Choroid plexus epithelial cell (primary cell): Measurements from ENCODE around the gene REXO1.

Experiments used
- DNase-seq: peaks from one replicate; pipeline ENCODE4 v3.0.0-alpha.2; 2010; ENCODE audit warnings: low read depth
- H3K4me3 ChIP-seq: 2 replicates; pipeline ENCODE4 v1.5.1; 2011; ENCODE audit warnings: low read depth, mild to moderate bottlenecking, control low read depth, low read length, moderate library complexity
- TF ChIP-seq, protein P1 (sequence below): conservative IDR thresholded peaks from 2 replicates; pipeline ENCODE4 v1.5.1; 2011; ENCODE audit warnings: low read depth, mild to moderate bottlenecking, control low read depth, inconsistent platforms, low read length, moderate library complexity

REXO1 gene

GRCh38 chr19:1796395-1797142 lies 51.7 kb downstream of the REXO1 start:
- no peak for DNase-seq
- TF ChIP-seq, protein P1, sequence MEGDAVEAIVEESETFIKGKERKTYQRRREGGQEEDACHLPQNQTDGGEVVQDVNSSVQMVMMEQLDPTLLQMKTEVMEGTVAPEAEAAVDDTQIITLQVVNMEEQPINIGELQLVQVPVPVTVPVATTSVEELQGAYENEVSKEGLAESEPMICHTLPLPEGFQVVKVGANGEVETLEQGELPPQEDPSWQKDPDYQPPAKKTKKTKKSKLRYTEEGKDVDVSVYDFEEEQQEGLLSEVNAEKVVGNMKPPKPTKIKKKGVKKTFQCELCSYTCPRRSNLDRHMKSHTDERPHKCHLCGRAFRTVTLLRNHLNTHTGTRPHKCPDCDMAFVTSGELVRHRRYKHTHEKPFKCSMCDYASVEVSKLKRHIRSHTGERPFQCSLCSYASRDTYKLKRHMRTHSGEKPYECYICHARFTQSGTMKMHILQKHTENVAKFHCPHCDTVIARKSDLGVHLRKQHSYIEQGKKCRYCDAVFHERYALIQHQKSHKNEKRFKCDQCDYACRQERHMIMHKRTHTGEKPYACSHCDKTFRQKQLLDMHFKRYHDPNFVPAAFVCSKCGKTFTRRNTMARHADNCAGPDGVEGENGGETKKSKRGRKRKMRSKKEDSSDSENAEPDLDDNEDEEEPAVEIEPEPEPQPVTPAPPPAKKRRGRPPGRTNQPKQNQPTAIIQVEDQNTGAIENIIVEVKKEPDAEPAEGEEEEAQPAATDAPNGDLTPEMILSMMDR, result no peak
- H3K4me3 ChIP-seq, result no peak overlapping the region

- no peak overlapping the region for H3K4me3 ChIP-seq
- TF ChIP-seq, protein P1, result no peak
- no peak for DNase-seq
Observed at GRCh38 chr19:1794424-1795172, 53.7 kb downstream of the REXO1 start.

- DNase-seq, result no peak
- H3K4me3 ChIP-seq, result no peak overlapping the region
- TF ChIP-seq, protein P1, result no peak
Observed at GRCh38 chr19:1791879-1792278, 56.4 kb downstream of the REXO1 start.

- H3K4me3 ChIP-seq, result no peak overlapping the region
- no peak for DNase-seq
- TF ChIP-seq, protein P1, result no peak
Observed at GRCh38 chr19:1790054-1790792, 58.1 kb downstream of the REXO1 start.

GRCh38 chr19:1789261-1790041 lies 58.8 kb downstream of the REXO1 start:
- DNase-seq, result no peak
- TF ChIP-seq, protein P1, result no peak
- H3K4me3 ChIP-seq, result no peak overlapping the region

GRCh38 chr19:1787116-1787515 lies 61.2 kb downstream of the REXO1 start:
- no peak overlapping the region for H3K4me3 ChIP-seq
- no peak for DNase-seq
- TF ChIP-seq, protein P1, result no peak
